GM12892 (cell line): ENCODE data around the gene BMPR2.

Experiments used
- POLR2A ChIP-seq: IDR thresholded peaks from 2 replicates; pipeline ENCODE4 v1.6.1; 2011; ENCODE audit warnings: low read depth, low read length, control low read depth
- POLR2AphosphoS5 ChIP-seq: IDR thresholded peaks from 2 replicates; pipeline ENCODE4 v1.6.1; 2011; ENCODE audit warnings: low read depth, low read length, control low read depth
- TAF1 ChIP-seq: IDR thresholded peaks from 2 replicates; pipeline ENCODE4 v1.6.1; 2011; ENCODE audit warnings: low read depth, mild to moderate bottlenecking, control low read depth, low read length, borderline replicate concordance

DNA sequence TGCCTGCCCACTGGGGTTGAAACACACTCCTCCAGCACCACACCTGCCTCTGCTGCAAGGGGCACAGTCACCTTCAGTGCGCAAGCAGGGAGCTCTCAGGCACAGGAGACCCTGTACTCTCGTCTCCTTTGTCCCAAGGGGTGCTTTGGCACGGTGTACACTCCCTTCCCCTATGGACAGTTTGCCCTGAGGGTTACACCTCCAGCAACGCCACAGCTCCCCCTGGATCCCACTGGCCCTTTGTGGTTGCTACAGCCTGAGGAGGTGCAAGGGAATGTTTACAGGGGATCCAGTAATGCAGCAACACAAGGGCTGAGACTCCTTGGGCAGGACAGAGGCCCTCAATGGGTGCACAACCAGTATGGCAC is 213.4 kb downstream of the BMPR2 start:
- TF ChIP-seq POLR2A (no peak), POLR2AphosphoS5 (no peak), TAF1 (no peak)
